HG02852 (cell line): ENCODE measurements around the gene KIF18A.
"Not testable (repeated sequence)": the region's sequence is repeated elsewhere in the genome, so short reads cannot be mapped to it uniquely, and the experiment has no call there.

Source experiments
- ATAC-seq: cut with Tn5 transposase; IDR thresholded peaks from one replicate; pipeline ENCODE4 v1.9.1; 2021; ENCODE audit warnings: mild to moderate bottlenecking, moderate library complexity; ENCODE audit not compliant: unreplicated experiment

Gene KIF18A

GRCh38 chr11:28107191-28107749 lies 686 bp downstream of the KIF18A start:
- ATAC-seq = peak; percentile 4

GRCh38 chr11:28106353-28107043 lies 1.5 kb downstream of the KIF18A start:
- no peak for ATAC-seq

GRCh38 chr11:28105869-28106268 lies 2.1 kb downstream of the KIF18A start:
- ATAC-seq = no peak

GRCh38 chr11:28104984-28105383 lies 3.0 kb downstream of the KIF18A start:
- ATAC-seq = no peak

- no peak for ATAC-seq
Measured at GRCh38 chr11:28104425-28104824, 3.5 kb downstream of the KIF18A start.

GRCh38 chr11:28102300-28102699 lies 5.7 kb downstream of the KIF18A start:
- not testable (repeated sequence) for ATAC-seq

GRCh38 chr11:28100665-28101064 lies 7.3 kb downstream of the KIF18A start:
- ATAC-seq = no peak

- ATAC-seq = no peak
Measured at GRCh38 chr11:28099715-28100114, 8.2 kb downstream of the KIF18A start.

GRCh38 chr11:28098257-28098656 lies 9.7 kb downstream of the KIF18A start:
- no peak for ATAC-seq

GRCh38 chr11:28092786-28093185 lies 15.2 kb downstream of the KIF18A start:
- ATAC-seq = no peak

GRCh38 chr11:28090052-28090749 lies 17.8 kb downstream of the KIF18A start:
- ATAC-seq = no peak

- ATAC-seq = no peak
Measured at GRCh38 chr11:28089378-28089777, 18.6 kb downstream of the KIF18A start.

- not testable (repeated sequence) for ATAC-seq
Measured at GRCh38 chr11:28087693-28088092, 20.3 kb downstream of the KIF18A start.

- ATAC-seq = not testable (repeated sequence)
Measured at GRCh38 chr11:28087192-28087591, 20.8 kb downstream of the KIF18A start.

- ATAC-seq = no peak
Measured at GRCh38 chr11:28086569-28086968, 21.4 kb downstream of the KIF18A start.

- no peak for ATAC-seq
Measured at GRCh38 chr11:28083118-28083517, 24.8 kb downstream of the KIF18A start.

- ATAC-seq = no peak
Measured at GRCh38 chr11:28077521-28077920, 30.4 kb downstream of the KIF18A start.

- no peak for ATAC-seq
Measured at GRCh38 chr11:28072321-28072720, 35.6 kb downstream of the KIF18A start.

- ATAC-seq = no peak
Measured at GRCh38 chr11:28071305-28071704, 36.7 kb downstream of the KIF18A start.

GRCh38 chr11:28058333-28058732 lies 49.6 kb downstream of the KIF18A start:
- no peak for ATAC-seq

GRCh38 chr11:28054821-28055220 lies 53.1 kb downstream of the KIF18A start:
- ATAC-seq = no peak
